Calu3 (cell line): ENCODE data around the gene CCDC170. TPM values are rescaled to one million over a fixed set of nuclear protein-coding genes. Genes with fewer than 3 reads are reported as not detected.

Experiments
- BruUV-seq: library from RNA; stranded (reverse); fragments of 400-500 nt; replicated peaks from 2 replicates; lab custom pipeline; 2021; lab: Mats Ljungman, UMichigan
- CTCF ChIA-PET: fragments of 300-600 bp; sonication (Branson Sonifier 250); formaldehyde crosslinking; loops from one replicate; lab custom pipeline; 2022; ENCODE audit warnings: antibody characterized with exemption; lab: Charles Lee
- DNase-seq: peaks from one replicate; pipeline ENCODE4 v3.0.0; 2022
- H3K27ac Mint-ChIP-seq: one replicate; pipeline ENCODE4 v1.8.0; 2022; ENCODE audit warnings: mixed read lengths; ENCODE audit not compliant: unreplicated experiment
- H3K27me3 Mint-ChIP-seq: one replicate; pipeline ENCODE4 v1.8.0; 2022; ENCODE audit warnings: mixed read lengths; ENCODE audit not compliant: unreplicated experiment
- H3K36me3 Mint-ChIP-seq: one replicate; pipeline ENCODE4 v1.8.0; 2022; ENCODE audit warnings: mild to moderate bottlenecking, moderate library complexity, mixed read lengths; ENCODE audit not compliant: insufficient read depth, unreplicated experiment
- H3K4me1 Mint-ChIP-seq: one replicate; pipeline ENCODE4 v1.8.0; 2022; ENCODE audit warnings: mild to moderate bottlenecking, low read depth, mixed read lengths; ENCODE audit not compliant: unreplicated experiment
- H3K4me3 Mint-ChIP-seq: one replicate; pipeline ENCODE4 v1.8.0; 2022; ENCODE audit warnings: mild to moderate bottlenecking, low read depth, moderate library complexity, mixed read lengths; ENCODE audit not compliant: unreplicated experiment
- H3K9me3 Mint-ChIP-seq: one replicate; pipeline ENCODE4 v1.8.0; 2022; ENCODE audit warnings: low read depth, mixed read lengths; ENCODE audit not compliant: unreplicated experiment
- CTCF ChIP-seq: fragments of 200-600 bp; IDR thresholded peaks from one replicate; pipeline ENCODE4 v1.8.0; 2022; ENCODE audit warnings: antibody characterized with exemption; ENCODE audit not compliant: unreplicated experiment
- intact Hi-C: fragments of 100-400 bp; cut with micrococcal nuclease; formaldehyde crosslinking; loops from one replicate; pipeline ENCODE4 v1.10.0; 2022; ENCODE audit not compliant: unreplicated experiment
- total RNA-seq: library from RNA; stranded (reverse); gene quantifications from 2 replicates; pipeline ENCODE4 v1.2.3, GENCODE V29; 2022

Gene CCDC170
- total RNA-seq, 1 experiment from 2014 or later, result 0.26 TPM

GRCh38 chr6:151663559-151663958 is 169.7 kb downstream of the CCDC170 start:
- no peak for DNase-seq
- CTCF ChIA-PET, result no interaction called here
- no TSS peak for BruUV-seq
- no peaks in the 10 kb centered on the region for H3K27me3 Mint-ChIP-seq
- H3K4me3 Mint-ChIP-seq, result no peak overlapping the region
- intact Hi-C loops, result loop anchor here (10.0 kb wide), 1 partner anchor 209 kb away; the partner anchor contains the start of gene RMND1
- no peak for TF ChIP-seq CTCF
- H3K4me1 Mint-ChIP-seq, result peaks cover 14% of the 10 kb centered on the region
- no peaks in the 10 kb centered on the region for H3K36me3 Mint-ChIP-seq
- H3K9me3 Mint-ChIP-seq, result no peaks in the 10 kb centered on the region
- H3K27ac Mint-ChIP-seq, result no peak overlapping the region

GRCh38 chr6:151664390-151664789 is 170.6 kb downstream of the CCDC170 start:
- no peaks in the 10 kb centered on the region for H3K9me3 Mint-ChIP-seq
- no TSS peak for BruUV-seq
- H3K27ac Mint-ChIP-seq, result no peak overlapping the region
- CTCF ChIA-PET, result no interaction called here
- no peak for TF ChIP-seq CTCF
- H3K36me3 Mint-ChIP-seq, result peaks cover 7% of the 10 kb centered on the region
- H3K4me3 Mint-ChIP-seq, result no peak overlapping the region
- H3K27me3 Mint-ChIP-seq, result no peaks in the 10 kb centered on the region
- intact Hi-C loops, result loop anchor here (10.0 kb wide), 1 partner anchor 210 kb away; the partner anchor contains the start of gene RMND1
- H3K4me1 Mint-ChIP-seq, result peaks cover 22% of the 10 kb centered on the region
- no peak for DNase-seq

GRCh38 chr6:151665329-151665728 is 171.5 kb downstream of the CCDC170 start:
- CTCF ChIA-PET, result no interaction called here
- no peak overlapping the region for H3K27ac Mint-ChIP-seq
- no peak for TF ChIP-seq CTCF
- H3K4me1 Mint-ChIP-seq, result peaks cover 32% of the 10 kb centered on the region
- no TSS peak for BruUV-seq
- intact Hi-C loops, result loop anchor here (10.0 kb wide), 1 partner anchor 211 kb away; the partner anchor contains the start of gene RMND1
- no peaks in the 10 kb centered on the region for H3K9me3 Mint-ChIP-seq
- H3K27me3 Mint-ChIP-seq, result no peaks in the 10 kb centered on the region
- no peak overlapping the region for H3K4me3 Mint-ChIP-seq
- DNase-seq, result no peak
- H3K36me3 Mint-ChIP-seq, result peaks cover 7% of the 10 kb centered on the region

- Mint-ChIP-seq H3K9me3 (peaks cover 3% of the 10 kb centered on the region), H3K4me3 (no peak overlapping the region), H3K27me3 (no peaks in the 10 kb centered on the region), H3K4me1 (peaks cover 33% of the 10 kb centered on the region), H3K36me3 (peaks cover 7% of the 10 kb centered on the region), H3K27ac (no peak overlapping the region)
- CTCF ChIA-PET, result no interaction called here
- TF ChIP-seq CTCF, result no peak
- DNase-seq, result no peak
- no TSS peak for BruUV-seq
- intact Hi-C loops, result loop anchor here (10.0 kb wide), 1 partner anchor 212 kb away; the partner anchor contains the start of gene RMND1
Measured at GRCh38 chr6:151666526-151666925, 172.7 kb downstream of the CCDC170 start.
